ENCODE data around the gene NMU.

DNA sequence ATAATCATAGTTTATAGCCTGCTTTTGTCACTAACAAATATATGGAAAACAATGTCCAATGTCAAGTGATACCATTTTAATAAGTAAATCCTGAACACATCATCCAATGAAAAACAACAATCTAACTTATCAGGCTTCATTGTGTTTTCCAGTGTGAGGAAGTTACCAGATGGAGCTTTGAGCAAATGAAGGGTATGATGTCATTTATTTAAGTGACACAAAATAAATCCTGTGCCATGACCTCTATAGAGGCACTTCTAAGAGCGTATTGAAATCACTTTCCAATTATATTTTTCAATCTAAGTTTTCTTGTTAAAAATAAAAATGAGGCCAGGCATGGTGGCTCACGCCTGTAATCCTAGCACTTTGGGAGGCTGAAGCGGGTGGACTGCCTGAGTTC is 48.2 kb upstream of the NMU start:
- no peak for TF ChIP-seq POLR2A (IDR thresholded peaks at IDR 0.05; ENCODE audit: low read length)
- TF ChIP-seq GATA1 (IDR thresholded peaks at IDR 0.05; ENCODE audit: low read depth, low read length), result no peak

All from erythroblast (primary cell).